GM20000 (cell line): ENCODE results near the gene TMEM139.
"Not testable (repeated sequence)": the region's sequence is repeated elsewhere in the genome, so short reads cannot be mapped to it uniquely, and the experiment has no call there.

Source experiments
- DNase-seq: peaks from one replicate; pipeline ENCODE4 v3.0.0; 2012; ENCODE audit warnings: low spot score
- CTCF ChIP-seq: IDR thresholded peaks from 2 replicates; pipeline ENCODE4 v1.5.1; 2012; ENCODE audit warnings: mild to moderate bottlenecking, control low read depth; ENCODE audit errors: extremely low read depth, missing control alignments

TMEM139 gene

GRCh38 chr7:143288836-143289235, 4.1 kb downstream of the TMEM139 start:
- DNase-seq: no peak

GRCh38 chr7:143289421-143289820, 4.7 kb downstream of the TMEM139 start:
- DNase-seq: no peak
- no peak for TF ChIP-seq CTCF

More at GRCh38 chr7:143288836-143289235, 4.1 kb downstream of the TMEM139 start:
- no peak for TF ChIP-seq CTCF

GRCh38 chr7:143289888-143290287, 5.1 kb downstream of the TMEM139 start:
- DNase-seq: not testable (repeated sequence)

- TF ChIP-seq CTCF: no peak
- no peak for DNase-seq
These were observed 5.5 kb downstream of the TMEM139 start for GRCh38 chr7:143290293-143290692.

- no peak for DNase-seq
- no peak for TF ChIP-seq CTCF
These were observed 8.1 kb downstream of the TMEM139 start for GRCh38 chr7:143292876-143293275.

GRCh38 chr7:143295870-143296269, 11.1 kb downstream of the TMEM139 start:
- DNase-seq: no peak
- TF ChIP-seq CTCF: no peak

GRCh38 chr7:143296686-143297085, 11.9 kb downstream of the TMEM139 start:
- DNase-seq: no peak
- no peak for TF ChIP-seq CTCF

- TF ChIP-seq CTCF: no peak
- DNase-seq: no peak
These were observed 14.6 kb downstream of the TMEM139 start for GRCh38 chr7:143299346-143299745.
